GOT3 (cell line): Measurements from ENCODE around the gene TPP1.

Experiments used
- DNase-seq: peaks from one replicate; lab custom pipeline; 2025; ENCODE audit warnings: mixed read lengths; lab: John Stamatoyannopoulos, UW

The TPP1 gene

DNA sequence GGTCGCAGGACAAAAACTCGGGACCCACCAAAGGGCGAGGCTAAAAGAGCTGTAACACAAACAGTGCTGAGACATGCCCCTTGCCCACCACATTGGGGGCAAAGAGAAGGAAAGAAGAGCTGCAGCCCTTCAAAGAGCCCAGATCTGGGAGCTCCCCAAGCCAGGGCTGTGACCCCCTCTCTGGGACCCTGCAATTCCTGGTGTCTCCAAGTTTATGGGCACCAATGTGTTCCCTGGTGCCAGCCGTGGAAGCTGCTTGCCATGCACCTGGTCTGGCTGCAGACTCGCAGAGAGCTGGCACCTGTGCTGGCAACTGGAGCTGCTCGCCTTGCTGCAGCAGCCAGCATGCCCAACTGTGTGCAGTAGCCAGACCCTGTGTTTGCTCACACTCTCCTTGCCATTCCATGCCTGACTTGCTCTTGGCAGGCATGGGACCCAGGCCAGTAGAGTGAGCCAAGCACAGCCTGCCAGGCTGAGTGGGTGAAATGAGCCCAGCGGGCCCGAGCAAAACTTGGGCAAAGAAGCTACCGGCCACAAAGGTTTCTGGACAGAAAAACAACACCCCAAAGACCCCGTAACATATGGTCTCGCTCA is 31.8 kb downstream of the TPP1 start:
- DNase-seq = no peak

DNA sequence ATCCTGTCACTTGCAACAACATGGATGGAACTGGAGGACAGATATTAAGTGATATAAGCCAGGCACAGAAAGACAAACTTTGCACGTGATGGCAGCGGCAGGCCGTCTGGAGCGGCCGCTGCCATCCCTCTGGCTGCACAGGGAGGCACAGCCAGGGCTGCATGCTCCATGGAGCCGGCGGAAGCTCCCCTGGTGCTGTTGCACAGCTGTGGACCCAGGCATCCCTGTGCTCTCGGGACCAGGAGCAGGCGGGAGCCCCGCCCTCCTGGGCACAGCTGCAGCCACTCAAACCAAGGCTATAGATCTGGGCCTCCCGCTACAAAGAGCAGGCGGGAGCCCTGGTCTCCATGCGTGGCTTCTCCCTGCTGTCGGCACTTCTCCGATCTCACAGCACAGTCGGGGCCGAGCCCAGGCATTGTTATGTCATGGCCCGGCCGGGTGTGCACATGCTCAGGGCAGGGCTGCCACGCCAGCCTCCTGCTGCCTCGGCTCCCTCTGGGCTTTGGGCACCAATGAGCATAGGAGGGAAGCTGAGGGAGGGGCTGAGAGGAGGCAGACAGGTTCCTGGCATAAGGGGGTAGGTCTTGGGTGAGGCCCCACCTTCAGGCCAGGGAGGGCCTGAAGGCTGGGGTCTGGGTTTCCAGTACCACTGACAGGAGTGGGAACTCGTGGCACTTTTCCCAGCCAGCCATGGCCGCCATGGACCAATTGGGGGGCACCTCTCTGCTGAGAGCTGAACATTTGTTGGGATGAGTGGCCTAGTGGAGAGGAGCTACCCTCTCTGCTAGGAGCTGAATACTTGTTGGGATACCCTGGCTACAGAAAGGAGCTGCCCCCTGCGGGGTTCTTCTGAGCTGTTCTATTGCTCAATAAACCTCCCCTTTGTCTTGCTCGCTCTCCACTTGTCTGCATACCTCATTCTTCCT is 32.5 kb downstream of the TPP1 start:
- DNase-seq = no peak

GRCh38 chr11:6584528-6584927 is 34.7 kb downstream of the TPP1 start:
- no peak for DNase-seq

- DNase-seq = no peak
These were observed 35.6 kb downstream of the TPP1 start for GRCh38 chr11:6583584-6583983.

DNA sequence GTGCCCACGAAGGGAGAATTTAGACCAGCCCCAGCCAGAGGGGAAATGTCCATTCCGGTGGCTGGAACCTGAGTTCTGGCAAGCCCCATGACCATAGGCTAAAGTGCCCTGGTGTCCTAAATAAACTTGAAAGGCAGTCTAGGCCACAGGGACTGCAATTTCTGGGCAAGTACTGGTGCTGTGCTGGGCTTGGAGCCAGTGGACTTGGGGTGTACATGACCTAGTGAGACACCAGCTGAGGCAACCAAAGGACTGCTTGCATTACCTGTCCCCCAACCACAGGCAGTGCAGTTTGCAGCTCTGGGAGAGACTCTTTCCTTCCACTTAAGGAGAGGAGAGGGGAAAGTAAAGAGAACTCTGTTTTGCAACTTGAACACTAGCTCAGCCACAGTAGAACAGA is 39.5 kb downstream of the TPP1 start:
- DNase-seq = no peak

GRCh38 chr11:6578134-6578533 is 41.1 kb downstream of the TPP1 start:
- DNase-seq = no peak

GRCh38 chr11:6576471-6577373 is 42.5 kb downstream of the TPP1 start:
- DNase-seq = no peak

- DNase-seq = no peak
These were observed 44.2 kb downstream of the TPP1 start for GRCh38 chr11:6574816-6575715.

GRCh38 chr11:6572215-6572614 is 47.0 kb downstream of the TPP1 start:
- no peak for DNase-seq

- no peak for DNase-seq
These were observed 47.7 kb downstream of the TPP1 start for GRCh38 chr11:6571434-6572008.

- DNase-seq = no peak
These were observed 48.4 kb downstream of the TPP1 start for GRCh38 chr11:6570691-6571427.

- DNase-seq = no peak
These were observed 49.5 kb downstream of the TPP1 start for GRCh38 chr11:6569706-6570105.

DNA sequence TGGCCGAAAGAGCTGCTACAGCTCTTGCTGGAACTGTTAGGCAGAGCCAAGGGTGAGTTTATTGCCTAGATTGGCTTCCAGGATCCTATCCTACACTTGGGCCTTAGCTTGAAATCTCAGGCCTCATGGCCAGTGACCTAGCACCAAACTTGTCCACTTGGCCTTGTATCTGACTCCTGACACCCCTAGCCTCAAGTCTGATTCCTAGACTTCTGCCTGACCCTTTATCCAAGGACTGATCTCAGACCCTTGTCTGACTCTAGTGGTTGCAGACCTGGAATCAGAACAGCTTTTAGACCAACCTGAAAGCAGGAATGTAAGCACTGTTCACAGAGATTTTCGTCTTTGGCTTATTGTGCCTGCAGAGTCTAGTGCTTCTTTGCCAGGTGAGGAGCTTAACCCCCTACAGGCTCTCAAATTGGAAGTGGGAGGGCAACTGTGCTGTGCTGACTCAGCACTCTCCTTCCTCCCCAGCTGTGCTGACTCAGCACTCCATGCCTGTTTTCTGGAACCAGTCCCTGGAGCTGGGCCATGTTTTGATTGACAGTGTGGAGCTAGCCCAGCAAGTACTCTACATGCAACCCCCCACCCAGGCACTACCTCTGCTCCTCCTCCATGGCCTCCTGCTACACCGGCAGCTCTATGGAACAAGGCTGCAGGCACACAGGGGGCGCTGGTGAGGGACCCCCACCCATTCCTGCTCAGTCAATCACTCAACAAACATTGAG is 50.9 kb downstream of the TPP1 start:
- DNase-seq = no peak

- no peak for DNase-seq
These were observed 51.9 kb downstream of the TPP1 start for GRCh38 chr11:6567371-6567745.

DNA sequence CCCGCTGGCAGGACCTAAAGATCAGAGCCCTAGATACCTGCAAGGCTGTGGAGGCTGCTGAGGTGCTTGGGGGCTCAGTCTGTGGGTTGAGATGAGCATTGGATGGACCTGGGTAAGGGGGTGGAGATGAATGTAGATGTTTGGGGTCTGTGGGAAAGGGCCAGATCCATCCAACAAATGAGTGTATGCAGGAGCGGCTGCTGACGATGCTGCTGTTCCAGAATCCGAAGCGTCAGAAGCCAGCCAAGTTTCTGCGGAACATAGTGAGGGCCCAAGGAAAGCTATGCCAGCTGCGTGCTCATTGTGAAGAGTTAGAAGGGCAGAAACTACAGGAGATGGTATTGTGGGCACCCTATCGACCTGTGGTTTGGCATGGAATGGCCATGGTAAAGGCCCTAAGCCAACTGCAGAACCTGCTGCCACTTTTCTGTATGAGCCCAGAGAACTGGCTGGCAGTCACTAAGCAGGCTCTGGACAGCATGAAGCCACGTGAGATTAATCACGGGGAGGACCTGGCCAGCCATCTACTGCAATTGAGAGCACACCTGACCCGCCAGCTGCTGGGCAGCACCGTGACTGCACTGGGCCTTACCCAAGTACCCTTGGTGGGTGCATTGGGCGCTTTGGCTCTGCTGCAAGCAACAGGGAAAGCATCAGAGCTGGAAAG is 52.4 kb downstream of the TPP1 start:
- no peak for DNase-seq

- DNase-seq = no peak
These were observed 53.1 kb downstream of the TPP1 start for GRCh38 chr11:6565988-6566703.

GRCh38 chr11:6565325-6565724 is 53.9 kb downstream of the TPP1 start:
- DNase-seq = no peak

DNA sequence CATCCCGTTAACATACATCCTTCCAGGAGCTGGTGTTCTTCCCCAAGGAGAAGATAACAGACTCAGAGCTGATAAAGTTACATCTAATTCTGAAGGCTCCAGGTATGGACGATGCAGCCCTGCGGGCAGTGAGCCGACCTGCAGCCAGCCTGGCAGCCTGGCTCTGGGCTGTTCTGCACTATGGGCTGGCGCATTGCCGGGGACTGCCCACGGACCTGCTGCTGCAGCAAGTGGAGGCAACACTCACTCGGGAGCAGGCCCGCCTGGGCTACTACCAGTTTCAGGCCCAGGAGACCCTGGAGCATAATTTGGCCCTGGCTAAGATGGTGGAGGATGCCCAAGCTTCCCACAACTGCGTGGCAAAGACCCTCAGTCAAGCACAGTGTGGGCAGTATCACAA is 55.6 kb downstream of the TPP1 start:
- DNase-seq = no peak
